Mononuclear cell (primary cell): Measurements from ENCODE around the gene EVI5. TPM values are rescaled to one million over a fixed set of nuclear protein-coding genes. Genes with fewer than 3 reads are reported as not detected.
"Not testable (repeated sequence)": the region's sequence is repeated elsewhere in the genome, so short reads cannot be mapped to it uniquely, and the experiment has no call there.

Experiments
- H3K27me3 ChIP-seq: 2 replicates; pipeline ENCODE4 v1.6.0; 2011; ENCODE audit warnings: low read length, control low read depth; ENCODE audit not compliant: insufficient read depth
- H3K4me1 ChIP-seq: 2 replicates; pipeline ENCODE4 v1.5.1; 2011; ENCODE audit warnings: mild to moderate bottlenecking, low read length, control low read depth; ENCODE audit not compliant: insufficient read depth
- H3K4me3 ChIP-seq: 2 replicates; pipeline ENCODE4 v1.5.1; 2011; ENCODE audit warnings: mild to moderate bottlenecking, low read length, moderate library complexity
- H3K9me3 ChIP-seq: 2 replicates; pipeline ENCODE4 v1.5.1; 2011; ENCODE audit warnings: low read depth, mild to moderate bottlenecking, control low read depth, low read length
- total RNA-seq: library from RNA; depleted of rRNA; stranded (reverse); fragments of >200 nt; gene quantifications from one replicate; pipeline ENCODE4 v1.2.3, GENCODE V29; 2012

Gene EVI5
- total RNA-seq, 1 donor = 16.9 TPM

- not testable (repeated sequence) for H3K4me1 ChIP-seq, H3K4me3 ChIP-seq, H3K27me3 ChIP-seq, H3K9me3 ChIP-seq
Measured at GRCh38 chr1:92773749-92774148, 11.2 kb downstream of the EVI5 start.

GRCh38 chr1:92769856-92770255, 15.1 kb downstream of the EVI5 start:
- Histone ChIP-seq H3K9me3 (no peaks in the 10 kb centered on the region), H3K4me1 (no peaks in the 10 kb centered on the region), H3K27me3 (no peaks in the 10 kb centered on the region), H3K4me3 (no peak overlapping the region)

GRCh38 chr1:92768915-92769314, 16.0 kb downstream of the EVI5 start:
- H3K27me3 ChIP-seq = no peaks in the 10 kb centered on the region
- no peaks in the 10 kb centered on the region for H3K4me1 ChIP-seq
- no peaks in the 10 kb centered on the region for H3K9me3 ChIP-seq
- no peak overlapping the region for H3K4me3 ChIP-seq

GRCh38 chr1:92768296-92768695, 16.6 kb downstream of the EVI5 start:
- no peaks in the 10 kb centered on the region for H3K9me3 ChIP-seq
- no peaks in the 10 kb centered on the region for H3K27me3 ChIP-seq
- H3K4me3 ChIP-seq = no peak overlapping the region
- H3K4me1 ChIP-seq = no peaks in the 10 kb centered on the region

- H3K4me3 ChIP-seq = no peak overlapping the region
- H3K9me3 ChIP-seq = no peaks in the 10 kb centered on the region
- H3K27me3 ChIP-seq = no peaks in the 10 kb centered on the region
- no peaks in the 10 kb centered on the region for H3K4me1 ChIP-seq
Measured at GRCh38 chr1:92764116-92764515, 20.8 kb downstream of the EVI5 start.

GRCh38 chr1:92762355-92762754, 22.6 kb downstream of the EVI5 start:
- Histone ChIP-seq H3K9me3 (no peaks in the 10 kb centered on the region), H3K27me3 (no peaks in the 10 kb centered on the region), H3K4me1 (no peaks in the 10 kb centered on the region), H3K4me3 (no peak overlapping the region)

GRCh38 chr1:92759361-92759760, 25.5 kb downstream of the EVI5 start:
- Histone ChIP-seq H3K4me3 (no peak overlapping the region), H3K27me3 (no peaks in the 10 kb centered on the region), H3K9me3 (no peaks in the 10 kb centered on the region), H3K4me1 (no peaks in the 10 kb centered on the region)

GRCh38 chr1:92756537-92756936, 28.4 kb downstream of the EVI5 start:
- Histone ChIP-seq H3K9me3 (no peaks in the 10 kb centered on the region), H3K4me1 (no peaks in the 10 kb centered on the region), H3K27me3 (no peaks in the 10 kb centered on the region), H3K4me3 (no peak overlapping the region)

GRCh38 chr1:92755541-92756461, 29.1 kb downstream of the EVI5 start:
- no peaks in the 10 kb centered on the region for H3K27me3 ChIP-seq
- no peaks in the 10 kb centered on the region for H3K9me3 ChIP-seq
- no peaks in the 10 kb centered on the region for H3K4me1 ChIP-seq
- no peak overlapping the region for H3K4me3 ChIP-seq

GRCh38 chr1:92754719-92755050, 30.2 kb downstream of the EVI5 start:
- Histone ChIP-seq H3K9me3 (no peaks in the 10 kb centered on the region), H3K4me1 (no peaks in the 10 kb centered on the region), H3K27me3 (no peaks in the 10 kb centered on the region), H3K4me3 (no peak overlapping the region)

GRCh38 chr1:92754000-92754718, 30.7 kb downstream of the EVI5 start:
- no peaks in the 10 kb centered on the region for H3K9me3 ChIP-seq
- no peak overlapping the region for H3K4me3 ChIP-seq
- no peaks in the 10 kb centered on the region for H3K4me1 ChIP-seq
- no peaks in the 10 kb centered on the region for H3K27me3 ChIP-seq

GRCh38 chr1:92752719-92753118, 32.2 kb downstream of the EVI5 start:
- Histone ChIP-seq H3K4me1 (peaks cover 5% of the 10 kb centered on the region), H3K27me3 (no peaks in the 10 kb centered on the region), H3K4me3 (no peak overlapping the region), H3K9me3 (no peaks in the 10 kb centered on the region)

GRCh38 chr1:92749024-92749634, 35.8 kb downstream of the EVI5 start:
- Histone ChIP-seq H3K4me1 (peaks cover 8% of the 10 kb centered on the region), H3K27me3 (no peaks in the 10 kb centered on the region), H3K4me3 (no peak overlapping the region), H3K9me3 (no peaks in the 10 kb centered on the region)

GRCh38 chr1:92748138-92748537, 36.8 kb downstream of the EVI5 start:
- H3K4me3 ChIP-seq = no peak overlapping the region
- peaks cover 11% of the 10 kb centered on the region for H3K4me1 ChIP-seq
- no peaks in the 10 kb centered on the region for H3K27me3 ChIP-seq
- H3K9me3 ChIP-seq = no peaks in the 10 kb centered on the region

- H3K27me3 ChIP-seq = no peaks in the 10 kb centered on the region
- H3K4me3 ChIP-seq = no peak overlapping the region
- H3K4me1 ChIP-seq = peaks cover 14% of the 10 kb centered on the region
- no peaks in the 10 kb centered on the region for H3K9me3 ChIP-seq
Measured at GRCh38 chr1:92747735-92748134, 37.2 kb downstream of the EVI5 start.
